Fibroblast of skin of abdomen (primary cell): ENCODE measurements around the gene PNPLA7.

Source experiments
- DNase-seq: peaks from one replicate; pipeline ENCODE4 v3.0.0-alpha.2; 2013

The PNPLA7 gene

GRCh38 chr9:137494104-137494544 is 56.1 kb downstream of the PNPLA7 start:
- no peak for DNase-seq

DNA sequence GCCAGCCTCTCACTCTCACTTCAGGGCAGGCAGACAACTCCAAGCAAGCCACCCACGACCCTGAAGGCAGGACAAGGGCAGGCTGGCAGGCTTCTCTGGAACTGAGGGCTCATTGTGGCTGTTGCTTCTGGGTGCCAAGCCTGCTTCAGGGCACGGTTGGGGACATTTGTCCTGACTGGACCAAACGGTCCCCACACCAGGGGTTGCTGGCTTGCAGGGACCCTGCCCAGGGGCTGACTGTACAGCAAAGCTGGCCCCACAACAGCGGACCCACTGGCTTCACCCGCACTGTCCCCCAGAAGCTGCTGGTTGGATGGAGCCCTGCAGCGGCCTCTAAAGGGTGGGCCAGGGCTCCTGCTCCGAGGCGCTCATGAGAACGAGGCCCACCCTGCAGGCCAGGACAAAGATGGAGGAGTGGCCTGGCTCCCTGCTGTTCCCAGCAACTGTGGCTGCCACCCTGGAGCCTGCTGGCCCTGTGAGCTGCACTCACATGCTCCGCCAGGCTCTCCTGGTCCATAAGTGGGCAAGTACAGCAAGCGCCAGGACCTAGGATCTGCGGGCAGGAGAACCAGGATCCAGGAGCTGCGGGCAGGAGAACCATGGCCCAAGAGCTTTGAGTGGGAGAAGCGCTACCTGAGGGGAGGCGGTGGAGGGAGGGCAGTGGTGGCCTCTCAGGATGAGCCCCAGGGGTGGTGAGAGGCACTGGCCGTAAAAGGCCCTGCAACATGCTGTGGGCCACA is 56.7 kb downstream of the PNPLA7 start:
- DNase-seq = no peak

- no peak for DNase-seq
Observed at GRCh38 chr9:137492464-137493363, 57.5 kb downstream of the PNPLA7 start.

GRCh38 chr9:137491735-137492432 is 58.3 kb downstream of the PNPLA7 start:
- DNase-seq = no peak

GRCh38 chr9:137490532-137491186 is 59.5 kb downstream of the PNPLA7 start:
- no peak for DNase-seq

- DNase-seq = no peak
Observed at GRCh38 chr9:137488906-137489305, 61.3 kb downstream of the PNPLA7 start.

GRCh38 chr9:137488327-137488653 is 61.9 kb downstream of the PNPLA7 start:
- no peak for DNase-seq

GRCh38 chr9:137487454-137488326 is 62.5 kb downstream of the PNPLA7 start:
- no peak for DNase-seq

GRCh38 chr9:137486545-137487453 is 63.4 kb downstream of the PNPLA7 start:
- no peak for DNase-seq

GRCh38 chr9:137486141-137486490 is 64.1 kb downstream of the PNPLA7 start:
- no peak for DNase-seq

- DNase-seq = no peak
Observed at GRCh38 chr9:137485343-137486140, 64.7 kb downstream of the PNPLA7 start.

DNA sequence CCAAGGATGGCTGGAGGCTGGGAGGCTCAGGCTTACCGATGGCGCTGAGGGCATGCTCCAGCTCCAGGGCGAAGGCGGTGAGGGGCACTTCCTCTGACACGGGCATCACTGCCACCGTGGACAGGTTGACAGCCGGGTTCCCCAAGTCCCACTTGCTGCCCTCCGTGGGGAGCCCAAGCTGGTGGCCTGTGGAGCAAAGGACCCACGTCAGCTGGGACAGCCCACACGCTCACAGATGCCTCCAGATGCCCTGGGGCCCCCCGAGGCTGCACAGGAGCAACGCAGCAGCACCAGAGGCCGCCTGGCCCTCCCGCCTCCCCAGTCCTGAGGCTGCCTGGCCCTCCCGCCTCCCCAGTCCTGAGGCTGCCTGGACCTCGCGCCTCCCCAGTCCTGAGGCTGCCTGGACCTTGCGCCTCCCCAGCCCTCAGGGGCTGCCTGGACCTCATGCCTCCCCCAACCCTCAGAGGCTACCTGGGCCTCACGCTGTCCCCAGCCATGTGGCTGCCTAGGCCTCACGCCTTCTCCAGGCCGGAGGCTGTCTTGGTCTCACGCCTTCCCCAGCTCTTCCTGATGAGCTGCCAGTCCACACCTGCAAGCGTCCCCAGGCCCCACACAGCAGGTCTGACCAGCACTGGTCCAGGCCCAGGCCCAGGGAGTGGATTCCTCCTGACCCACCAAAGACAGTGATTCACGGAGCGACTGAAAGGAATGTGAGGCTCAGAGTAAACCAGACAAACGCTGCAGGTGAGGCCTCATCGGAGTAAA is 65.5 kb downstream of the PNPLA7 start:
- DNase-seq = no peak

GRCh38 chr9:137482094-137482781 is 68.0 kb downstream of the PNPLA7 start:
- DNase-seq = peak; percentile 18

GRCh38 chr9:137480686-137481683 is 69.2 kb downstream of the PNPLA7 start:
- no peak for DNase-seq

DNA sequence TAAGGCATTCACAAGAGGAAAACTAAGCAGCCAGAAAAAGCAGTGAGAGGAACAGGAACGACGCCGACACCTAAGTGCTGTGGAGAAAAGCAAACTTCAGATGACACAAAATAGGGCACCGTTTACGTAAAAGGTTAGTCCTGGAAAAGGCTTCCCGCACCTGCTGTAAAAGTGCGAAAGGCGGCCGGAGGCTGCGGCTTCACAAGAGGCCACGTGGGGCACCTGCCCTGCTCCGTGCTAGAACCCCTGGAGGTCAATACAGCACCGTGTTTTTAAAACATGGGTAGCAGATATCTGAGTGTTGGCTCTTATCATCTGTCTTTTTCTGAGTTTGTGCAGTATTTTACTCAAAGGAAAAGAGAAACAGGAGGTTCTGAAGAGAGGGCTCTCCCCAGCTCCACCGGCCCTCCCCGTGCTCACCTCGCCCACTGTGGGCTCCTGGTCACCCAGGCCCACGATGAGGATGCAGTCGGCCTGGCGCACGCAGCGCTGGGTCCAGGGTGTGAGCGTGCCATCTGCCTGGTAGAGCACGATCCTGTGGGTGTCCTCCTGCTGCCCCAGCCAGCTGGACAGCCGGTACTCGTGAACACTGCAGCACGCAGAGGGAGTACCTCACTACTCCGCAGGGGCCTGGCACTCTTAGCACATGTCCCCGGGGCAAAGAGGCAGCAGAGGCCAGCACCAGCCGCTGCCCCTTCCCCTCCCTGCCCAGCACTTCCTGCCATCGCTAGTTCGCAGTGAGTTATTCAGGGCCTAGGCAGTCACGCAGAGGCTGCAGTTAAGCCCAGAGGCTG is 70.1 kb downstream of the PNPLA7 start:
- no peak for DNase-seq
